Stimulated activated CD8-positive, alpha-beta memory T cell treated with anti-CD3 and anti-CD28 coated beads, Interleukin-4, amount 100 ng/mL, for 24 hours (primary cell): ENCODE results near the gene IGF1R.

Experiments used
- DNase-seq: peaks from one replicate; pipeline ENCODE4 v3.0.0-alpha.2; 2020; ENCODE audit warnings: low read depth

IGF1R gene

GRCh38 chr15:98914626-98915025 lies 266.3 kb downstream of the IGF1R start:
- DNase-seq = no peak

GRCh38 chr15:98916826-98917225 lies 268.5 kb downstream of the IGF1R start:
- DNase-seq = no peak

- no peak for DNase-seq
Observed at GRCh38 chr15:98917417-98917816, 269.1 kb downstream of the IGF1R start.

- DNase-seq = no peak
Observed at GRCh38 chr15:98920091-98920880, 271.9 kb downstream of the IGF1R start.

GRCh38 chr15:98923171-98923570 lies 274.8 kb downstream of the IGF1R start:
- DNase-seq = no peak

GRCh38 chr15:98923579-98923978 lies 275.2 kb downstream of the IGF1R start:
- no peak for DNase-seq

- no peak for DNase-seq
Observed at GRCh38 chr15:98924401-98925049, 276.2 kb downstream of the IGF1R start.

GRCh38 chr15:98926236-98926635 lies 277.9 kb downstream of the IGF1R start:
- no peak for DNase-seq

- DNase-seq = no peak
Observed at GRCh38 chr15:98927022-98927421, 278.7 kb downstream of the IGF1R start.

GRCh38 chr15:98927996-98928395 lies 279.7 kb downstream of the IGF1R start:
- DNase-seq = no peak

GRCh38 chr15:98930576-98930975 lies 282.2 kb downstream of the IGF1R start:
- DNase-seq = no peak

- no peak for DNase-seq
Observed at GRCh38 chr15:98931004-98931403, 282.7 kb downstream of the IGF1R start.

GRCh38 chr15:98933406-98933805 lies 285.1 kb downstream of the IGF1R start:
- no peak for DNase-seq

- no peak for DNase-seq
Observed at GRCh38 chr15:98935736-98936135, 287.4 kb downstream of the IGF1R start.

GRCh38 chr15:98937413-98938104 lies 289.2 kb downstream of the IGF1R start:
- no peak for DNase-seq

- DNase-seq = no peak
Observed at GRCh38 chr15:98938105-98938417, 289.7 kb downstream of the IGF1R start.

GRCh38 chr15:98938799-98939198 lies 290.5 kb downstream of the IGF1R start:
- no peak for DNase-seq

GRCh38 chr15:98939311-98940080 lies 291.2 kb downstream of the IGF1R start:
- no peak for DNase-seq

- DNase-seq = no peak
Observed at GRCh38 chr15:98941595-98942255, 293.4 kb downstream of the IGF1R start.

- no peak for DNase-seq
Observed at GRCh38 chr15:98942431-98942830, 294.1 kb downstream of the IGF1R start.

GRCh38 chr15:98943051-98943508 lies 294.7 kb downstream of the IGF1R start:
- no peak for DNase-seq
